GM19099 (cell line): ENCODE results near the gene LAMA3.

ENCODE experiments used
- POLR2A ChIP-seq: IDR thresholded peaks from 3 replicates; pipeline ENCODE4 v1.6.1; 2011; ENCODE audit warnings: low read depth; ENCODE audit not compliant: insufficient read length; ENCODE audit errors: extremely low read depth

The LAMA3 gene

DNA sequence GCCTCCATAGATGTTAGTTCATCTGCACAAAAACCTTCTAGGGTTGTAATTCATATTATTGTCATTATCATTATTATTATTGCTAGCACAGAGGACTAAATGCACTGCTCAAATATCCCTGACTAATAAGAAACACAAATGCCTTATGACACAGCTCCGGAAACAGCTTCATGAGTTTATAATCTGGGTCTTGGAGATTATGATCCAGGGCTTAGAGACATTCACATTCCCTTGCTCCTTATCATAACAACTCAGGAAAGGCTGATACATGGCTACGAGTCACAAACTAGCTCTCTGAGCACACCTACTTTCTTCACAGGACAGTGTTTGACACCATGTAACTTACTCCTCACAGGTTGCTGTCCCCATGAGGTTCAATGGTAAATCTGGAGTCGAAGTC is 223.1 kb downstream of the LAMA3 start:
- TF ChIP-seq POLR2A = no peak

DNA sequence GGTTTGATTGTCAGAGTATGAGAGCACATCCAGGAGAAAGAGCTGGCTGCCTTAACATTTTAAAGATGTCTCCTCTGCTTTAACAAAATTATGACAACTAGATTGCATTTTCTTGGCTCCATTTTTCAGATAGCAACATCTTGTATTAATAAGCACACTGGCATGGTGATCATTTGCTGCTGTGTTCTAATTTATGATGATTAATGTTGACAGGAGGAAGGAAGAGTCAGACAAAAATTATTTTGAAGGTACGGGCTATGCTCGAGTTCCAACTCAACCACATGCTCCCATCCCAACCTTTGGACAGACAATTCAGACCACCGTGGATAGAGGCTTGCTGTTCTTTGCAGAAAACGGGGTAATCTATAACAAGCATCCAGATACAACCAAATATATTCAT is 227.1 kb downstream of the LAMA3 start:
- no peak for TF ChIP-seq POLR2A

DNA sequence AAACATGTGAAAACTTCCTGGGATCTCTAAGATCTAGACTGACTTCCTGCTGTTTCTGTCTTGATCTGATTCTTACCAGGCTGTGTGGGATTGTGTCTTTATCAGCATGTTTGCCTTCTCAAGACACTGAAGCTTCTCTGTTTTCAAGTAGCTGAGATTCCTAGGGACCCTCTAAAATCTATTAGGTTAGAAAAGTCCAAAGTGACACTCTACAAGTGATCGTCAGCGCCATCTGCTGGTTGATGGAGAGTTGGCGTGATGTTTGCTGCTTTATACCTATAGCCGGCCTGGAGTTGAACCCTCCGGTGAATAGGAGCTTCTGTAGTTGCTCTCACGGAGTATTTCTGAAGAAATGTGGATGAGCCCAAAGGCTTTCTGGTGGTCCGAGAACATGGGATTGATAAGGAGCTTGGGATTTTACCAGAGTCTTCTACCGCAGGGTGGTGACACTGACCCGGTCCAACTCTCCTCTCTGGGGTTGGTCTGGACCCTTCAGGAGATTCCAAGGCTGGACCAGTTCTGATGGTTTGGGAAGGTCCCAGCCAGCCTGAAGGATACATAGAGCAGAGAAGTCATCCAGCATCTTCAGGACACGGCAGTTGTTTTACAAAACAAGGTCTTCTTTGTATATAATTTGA is 229.3 kb downstream of the LAMA3 start:
- TF ChIP-seq POLR2A = no peak

DNA sequence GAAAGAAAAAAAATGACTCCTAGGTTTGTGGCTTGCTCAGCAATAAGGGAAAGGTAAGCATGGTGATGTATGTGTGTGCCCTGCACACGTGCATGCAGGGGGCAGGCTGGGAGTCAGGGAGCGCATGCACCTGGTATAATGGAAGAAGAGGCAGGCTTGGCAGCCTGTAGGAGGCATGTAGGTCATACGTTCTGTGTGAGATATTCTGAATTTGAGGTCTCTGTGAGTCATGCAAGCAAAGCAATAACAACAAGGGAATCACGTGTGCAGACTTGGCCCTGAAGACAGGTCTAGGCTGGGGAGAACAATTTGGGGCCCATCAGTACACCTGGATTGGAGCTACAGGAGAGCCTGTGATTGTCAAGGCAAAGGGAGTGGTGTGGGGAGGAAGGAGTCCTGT is 230.8 kb downstream of the LAMA3 start:
- TF ChIP-seq POLR2A = no peak

DNA sequence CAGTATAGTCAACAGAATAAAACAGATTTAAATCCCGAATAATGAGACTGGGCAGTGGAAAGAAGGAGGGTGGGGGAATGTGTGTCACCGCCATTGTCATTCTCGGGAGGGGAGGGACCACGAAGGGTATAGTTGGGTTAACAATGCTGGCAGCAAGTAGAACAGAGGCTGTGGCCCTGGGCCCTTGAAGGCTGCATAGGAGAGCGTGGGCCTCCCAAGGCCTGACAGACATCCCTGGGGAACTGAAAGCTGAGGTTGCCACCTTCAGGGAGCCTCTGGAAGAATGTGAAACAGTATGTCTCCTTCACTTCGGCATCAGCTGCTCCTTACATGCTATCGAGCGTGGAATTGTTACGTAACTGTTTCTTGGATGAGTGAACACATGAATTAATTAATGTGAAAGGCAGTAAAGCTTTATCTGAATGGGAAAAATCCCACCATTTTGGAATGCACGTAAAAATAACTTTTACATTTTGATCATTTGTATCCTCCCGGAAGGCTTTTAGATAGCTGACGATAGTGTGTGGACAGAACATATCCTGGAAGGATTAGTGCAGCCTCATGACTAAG is 232.5 kb downstream of the LAMA3 start:
- no peak for TF ChIP-seq POLR2A

DNA sequence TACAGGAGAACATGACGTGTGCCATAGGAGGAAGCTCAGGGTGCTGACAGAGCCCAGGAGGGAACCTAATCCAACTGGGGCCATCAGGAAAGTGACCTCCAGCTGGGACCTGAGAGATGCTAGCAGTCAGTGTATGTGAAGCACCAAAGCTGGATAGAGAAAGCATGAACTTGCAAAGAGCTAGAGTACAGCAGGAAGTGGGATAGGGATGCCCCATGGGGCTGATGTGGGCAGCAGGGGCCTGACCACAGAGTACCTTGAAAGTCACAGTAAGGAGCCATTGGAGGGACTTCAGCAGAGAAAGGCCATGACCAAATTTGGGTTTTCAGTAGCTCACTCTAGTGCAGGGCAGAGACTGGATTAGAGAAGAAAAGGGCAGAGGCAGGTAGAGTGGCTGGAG is 233.7 kb downstream of the LAMA3 start:
- no peak for TF ChIP-seq POLR2A

DNA sequence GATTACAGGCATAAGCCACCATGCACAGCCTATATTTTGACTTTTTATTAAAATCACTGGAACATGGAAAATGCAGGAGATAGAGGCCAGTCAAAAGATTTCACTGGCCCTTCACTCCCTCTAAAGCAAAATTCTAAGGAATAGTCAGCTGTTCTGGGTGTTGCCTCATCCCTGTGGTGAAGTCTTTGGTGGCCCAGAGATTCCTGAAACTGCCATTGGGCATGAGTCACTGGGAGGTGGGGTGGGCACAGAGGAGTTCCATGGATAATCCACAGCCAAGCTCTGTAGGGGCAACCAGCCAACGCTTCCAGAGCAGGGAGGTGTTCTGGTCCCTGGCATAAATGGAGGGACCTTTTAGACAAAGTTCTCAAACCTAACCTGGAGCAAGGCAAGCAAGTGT is 235.6 kb downstream of the LAMA3 start:
- no peak for TF ChIP-seq POLR2A

DNA sequence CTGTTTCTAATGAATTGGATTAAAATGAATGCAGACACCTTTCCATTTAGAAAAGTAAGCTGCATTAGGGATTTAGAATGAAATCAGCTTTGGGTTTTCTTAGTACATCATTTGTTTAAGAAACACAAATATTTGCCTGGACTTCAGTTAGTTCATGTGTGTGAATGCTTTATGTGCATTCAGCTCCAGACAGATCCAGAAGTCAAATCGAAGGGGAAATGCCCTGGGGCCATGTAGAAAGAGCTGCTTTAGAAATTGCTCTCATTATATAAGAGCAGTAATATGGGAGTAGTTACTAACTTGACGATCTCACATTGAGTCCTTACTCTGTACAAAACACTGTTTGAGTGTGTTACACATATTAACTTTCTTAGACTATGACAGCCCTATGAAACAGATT is 237.3 kb downstream of the LAMA3 start:
- no peak for TF ChIP-seq POLR2A

DNA sequence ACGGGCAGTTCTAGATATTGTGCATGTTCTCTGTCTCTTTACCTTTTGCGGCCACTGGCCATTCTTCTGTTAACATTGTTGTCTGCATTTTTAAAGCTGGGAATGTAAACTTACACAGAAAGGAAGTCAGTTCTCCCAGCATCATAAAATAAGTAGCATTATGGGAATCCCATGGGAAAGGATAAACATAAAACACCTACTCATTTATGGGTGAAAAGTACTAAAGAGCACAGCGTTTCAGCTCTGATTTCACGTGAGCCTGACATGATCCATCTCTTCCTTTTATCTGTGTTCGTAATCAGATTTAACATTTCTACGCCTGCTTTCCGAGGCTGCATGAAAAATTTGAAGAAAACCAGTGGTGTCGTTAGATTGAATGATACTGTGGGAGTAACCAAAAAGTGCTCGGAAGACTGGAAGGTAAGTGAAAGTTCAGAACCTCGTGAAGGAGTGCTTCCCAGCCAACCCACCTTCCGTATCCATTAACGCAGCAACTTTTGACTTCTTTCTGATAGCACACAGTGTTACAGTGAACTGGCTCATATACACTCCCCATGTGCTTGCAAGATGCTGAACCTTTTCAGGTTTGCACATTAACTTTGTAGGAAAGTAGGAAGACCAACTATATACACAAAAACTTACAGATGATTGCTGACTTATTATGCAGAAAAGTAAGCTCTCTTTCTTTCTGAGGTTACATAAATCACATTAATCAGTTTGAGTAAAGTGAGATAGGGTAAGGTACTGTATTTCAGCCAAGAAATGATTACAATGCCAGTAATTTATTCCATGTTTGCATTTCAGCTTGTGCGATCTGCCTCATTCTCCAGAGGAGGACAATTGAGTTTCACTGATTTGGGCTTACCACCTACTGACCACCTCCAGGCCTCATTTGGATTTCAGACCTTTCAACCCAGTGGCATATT is 238.8 kb downstream of the LAMA3 start:
- no peak for TF ChIP-seq POLR2A

DNA sequence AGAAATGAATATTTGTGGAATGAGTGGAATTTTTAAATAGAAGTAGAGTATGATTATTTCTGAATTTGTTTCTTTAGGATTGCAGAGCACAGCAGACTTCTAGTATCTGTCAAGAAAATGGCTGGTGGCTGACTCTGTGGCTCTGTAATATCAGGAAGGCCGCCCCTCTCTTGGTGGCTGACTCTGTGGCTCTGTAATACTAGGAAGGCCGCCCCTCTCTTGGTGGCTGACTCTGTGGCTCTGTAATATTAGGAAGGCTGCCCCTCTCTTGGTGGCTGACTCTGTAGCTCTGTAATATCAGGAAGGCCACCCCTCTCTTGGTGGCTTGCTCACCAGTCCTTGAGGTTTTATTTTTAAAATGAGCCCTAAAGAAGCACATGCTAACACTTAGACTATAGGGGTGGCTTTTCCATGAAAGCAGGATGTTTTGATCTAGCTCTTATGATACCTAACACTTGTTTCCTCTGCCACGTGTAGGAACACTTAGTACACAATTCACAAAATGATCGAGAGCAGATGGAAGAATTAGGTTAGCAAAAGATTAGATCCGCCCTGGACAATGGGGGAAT is 240.2 kb downstream of the LAMA3 start:
- TF ChIP-seq POLR2A = no peak

DNA sequence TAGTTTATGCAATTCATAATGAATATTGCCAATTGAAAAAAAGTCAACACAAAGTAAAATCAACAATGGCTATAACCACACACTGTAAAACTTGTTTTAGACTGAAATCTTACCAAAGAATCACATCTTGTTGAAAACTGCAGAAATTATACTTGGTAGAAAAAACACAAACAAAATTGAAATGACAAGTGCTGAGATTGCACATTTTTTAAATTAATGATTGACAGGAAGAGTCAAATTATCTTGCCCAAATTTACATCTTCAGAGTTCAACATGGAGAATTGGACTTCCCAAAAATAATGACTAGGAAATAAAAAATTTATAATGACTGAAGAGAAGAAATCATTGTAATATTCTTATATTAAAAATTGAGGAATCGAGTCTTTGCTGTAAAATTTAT is 240.7 kb downstream of the LAMA3 start:
- no peak for TF ChIP-seq POLR2A

DNA sequence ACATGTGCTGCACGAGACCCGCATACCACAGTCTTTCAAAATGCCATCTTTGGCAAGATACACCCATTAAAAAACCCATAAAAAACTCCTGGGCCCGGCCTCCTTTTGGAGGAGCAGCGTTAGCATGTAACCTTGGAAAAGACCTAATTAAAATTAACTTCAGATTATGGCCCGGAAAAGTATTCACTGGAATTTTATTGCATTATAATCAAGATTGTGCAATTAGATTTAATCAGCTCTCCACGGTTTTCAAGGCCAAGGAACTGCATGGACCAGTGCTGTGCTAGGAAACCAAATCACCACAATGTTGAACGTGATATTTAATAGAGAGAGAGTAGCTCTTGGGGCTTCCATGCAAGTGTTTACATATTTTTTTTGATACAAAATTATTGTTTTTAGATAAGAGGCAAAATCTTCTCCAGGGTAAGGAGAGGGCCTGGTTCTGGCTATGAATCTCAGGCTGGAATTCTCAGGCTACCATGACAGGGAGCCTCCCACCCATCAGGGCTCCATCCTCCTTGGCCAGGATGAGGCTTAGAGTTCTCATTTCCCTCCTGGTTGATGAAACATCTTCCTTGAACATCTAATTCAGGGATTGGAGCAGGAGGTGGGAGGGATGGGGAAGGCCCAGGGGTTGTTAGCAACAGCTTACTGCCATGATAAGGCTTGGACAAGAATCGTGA is 243.3 kb downstream of the LAMA3 start:
- no peak for TF ChIP-seq POLR2A

DNA sequence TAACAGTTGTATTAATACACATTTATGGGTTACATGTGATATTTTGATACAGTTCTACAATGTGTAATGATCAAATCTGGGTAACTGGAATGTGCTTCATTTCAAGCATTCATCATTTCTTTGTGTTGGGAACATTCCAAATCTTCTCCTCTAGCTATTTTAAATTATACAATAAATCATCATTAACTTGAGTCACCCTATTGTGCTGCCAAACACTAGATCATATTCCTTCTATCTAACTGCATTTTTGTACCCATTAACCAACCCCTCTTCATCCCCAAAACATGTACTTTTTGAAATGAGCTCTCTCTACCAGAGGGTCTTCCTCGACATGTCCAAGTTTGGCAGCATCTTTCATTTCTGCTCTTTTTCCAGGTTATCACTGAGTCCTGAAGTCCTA is 244.2 kb downstream of the LAMA3 start:
- no peak for TF ChIP-seq POLR2A

DNA sequence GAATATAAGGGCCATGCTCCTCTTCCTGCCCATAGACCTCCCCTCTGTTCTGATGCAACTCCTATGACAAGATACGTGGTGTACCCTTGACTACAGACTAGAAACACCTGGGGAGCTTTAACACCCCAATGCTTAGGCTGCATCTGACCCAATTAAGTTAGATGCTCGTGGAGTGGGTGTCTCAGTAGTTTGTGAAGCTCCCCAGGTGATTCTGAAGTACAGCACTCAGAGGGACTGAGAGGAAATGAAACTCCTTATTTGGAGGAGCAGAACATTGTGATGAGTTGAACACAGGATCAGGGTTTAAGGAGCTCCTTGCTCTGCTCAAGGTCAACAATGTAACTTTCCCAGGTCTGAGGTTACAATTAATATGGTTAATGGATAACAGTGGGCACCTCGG is 245.0 kb downstream of the LAMA3 start:
- no peak for TF ChIP-seq POLR2A

DNA sequence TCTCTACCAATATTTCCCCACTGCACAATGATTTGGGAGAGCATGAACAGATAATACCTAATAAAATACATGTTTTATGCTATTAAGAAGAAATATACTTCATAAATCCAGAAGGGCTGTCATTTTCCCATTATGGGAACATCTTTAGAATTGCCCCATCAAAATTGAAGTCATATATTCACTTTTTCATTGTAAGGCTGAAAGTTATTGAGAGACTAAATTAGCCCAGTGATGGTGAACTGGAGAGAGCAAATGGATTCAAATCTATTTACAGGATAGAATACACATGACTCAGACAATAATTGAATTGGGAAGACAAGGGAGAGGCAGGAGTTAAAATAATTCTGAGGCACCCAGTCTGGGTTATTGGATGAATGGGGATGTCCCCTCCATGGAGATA is 245.6 kb downstream of the LAMA3 start:
- TF ChIP-seq POLR2A = no peak
